K562 (cell line): ENCODE measurements around the gene PLCB4. TPM values are rescaled to one million over a fixed set of nuclear protein-coding genes. Genes with fewer than 3 reads are reported as not detected.

ENCODE experiments used
- ATAC-seq: fragments of 200-7000 bp; cut with Tn5 transposase; 3 replicates; pipeline ENCODE4 v1.9.1; 2020; ENCODE audit warnings: moderate library complexity
- BruUV-seq: library from RNA; stranded (reverse); fragments of 400-500 nt; replicated peaks from 2 replicates; lab custom pipeline; 2021; lab: Mats Ljungman, UMichigan
- CTCF ChIA-PET: fragments of 300-600 bp; formaldehyde crosslinking; extraction: SDS; loops from one replicate; lab custom pipeline; 2021; ENCODE audit warnings: low intra/inter-chr PET ratio; lab: Yijun Ruan, JAX
- POLR2A ChIA-PET: fragments of 300-600, 350-650 bp; sonication (Branson Sonifier 250); formaldehyde crosslinking; extraction: SDS; loops from one replicate; lab custom pipeline; 2021; ENCODE audit warnings: antibody characterized with exemption, inconsistent platforms; lab: Yijun Ruan, JAX
- DNase-seq, 4 experiments: peaks; one replicate each; pipeline versions ENCODE4 v3.0.0 to v3.0.0-alpha.2; 2011 to 2018; ENCODE audit warnings: low spot score in 3 of 4, mixed read lengths in 3 of 4; ENCODE audit errors: extremely low read depth in 1 of 4
- FAIRE-seq: peaks from 2 replicates; lab custom pipeline; 2011; peaks lifted over from hg19 to GRCh38; lab: Jason Lieb, UNC
- H2AFZ ChIP-seq: 2 replicates; pipeline ENCODE4 v1.6.0; 2011; ENCODE audit warnings: low read depth, low read length, control low read depth, inconsistent platforms
- H3K27ac ChIP-seq: fragments of 200-600 bp; 3 replicates; pipeline ENCODE4 v1.8.0; 2011; ENCODE audit warnings: low read depth, mild to moderate bottlenecking, control low read depth, inconsistent platforms, low read length, moderate library complexity, mixed read lengths; ENCODE audit errors: extremely low read depth
- H3K27me3 ChIP-seq, 2 experiments: fragments of 300-600 bp in 1 of 2; 2 replicates in 1 of 2; 3 replicates in 1 of 2; pipeline versions ENCODE4 v1.6.0 to v1.8.0; 2011; ENCODE audit warnings: inconsistent platforms in 2 of 2, low read length in 2 of 2, mild to moderate bottlenecking in 1 of 2, mixed read lengths in 1 of 2, moderate library complexity in 1 of 2; ENCODE audit not compliant: control insufficient read depth in 2 of 2, insufficient read depth in 2 of 2
- H3K36me3 ChIP-seq: fragments of 300-600 bp; 3 replicates; pipeline ENCODE4 v1.8.0; 2011; ENCODE audit warnings: mild to moderate bottlenecking, low read length, inconsistent platforms; ENCODE audit not compliant: control insufficient read depth, insufficient read depth
- H3K4me1 ChIP-seq, 2 experiments: fragments of 200-600 bp in 1 of 2; replicated peaks in 1 of 2; 2 replicates in 1 of 2; 3 replicates in 1 of 2; pipeline versions ENCODE4 v1.5.1 to v1.8.0; 2011; ENCODE audit warnings: inconsistent platforms in 2 of 2, low read length in 2 of 2, mild to moderate bottlenecking in 1 of 2, mixed read lengths in 1 of 2, moderate library complexity in 1 of 2; ENCODE audit not compliant: control insufficient read depth in 2 of 2, insufficient read depth in 2 of 2
- H3K4me2 ChIP-seq: 2 replicates; pipeline ENCODE4 v1.6.1; 2011; ENCODE audit warnings: low read length, control low read depth, inconsistent platforms, mixed read lengths; ENCODE audit not compliant: insufficient read depth
- H3K4me3 ChIP-seq: fragments of 200-600 bp; sonication (generic), shearing (Covaris generic); 2 replicates; pipeline ENCODE4 v1.5.1; 2016; ENCODE audit warnings: control low read depth, inconsistent platforms
- H3K79me2 ChIP-seq: fragments of 200-600 bp; 3 replicates; pipeline ENCODE4 v1.8.0; 2011; ENCODE audit warnings: low read length, inconsistent platforms; ENCODE audit not compliant: control insufficient read depth, insufficient read depth
- H3K9ac ChIP-seq, 2 experiments: 2 replicates each; pipeline versions ENCODE4 v1.6.0 to v1.6.1; 2011; ENCODE audit warnings: low read depth in 2 of 2, low read length in 2 of 2, control low read depth in 1 of 2, inconsistent platforms in 1 of 2, mild to moderate bottlenecking in 1 of 2, mixed read lengths in 1 of 2; ENCODE audit not compliant: insufficient read depth in 1 of 2
- H3K9me1 ChIP-seq: one replicate; pipeline ENCODE4 v1.6.0; 2011; ENCODE audit warnings: inconsistent platforms, mild to moderate bottlenecking, low read length, moderate library complexity; ENCODE audit not compliant: control insufficient read depth, insufficient read depth
- H3K9me3 ChIP-seq: replicated peaks from 2 replicates; pipeline ENCODE4 v1.5.1; 2011; ENCODE audit warnings: low read depth, low read length, inconsistent platforms; ENCODE audit not compliant: control insufficient read depth, insufficient read depth
- H4K20me1 ChIP-seq: replicated peaks from 2 replicates; pipeline ENCODE4 v1.6.1; 2011; ENCODE audit warnings: low read length, inconsistent platforms, mixed read lengths; ENCODE audit not compliant: control insufficient read depth, insufficient read depth
- BRF1 ChIP-seq: IDR thresholded peaks from 3 replicates; pipeline ENCODE4 v1.6.1; 2011; ENCODE audit warnings: borderline replicate concordance, mild to moderate bottlenecking; ENCODE audit not compliant: insufficient read length; ENCODE audit errors: extremely low read depth
- ERF ChIP-seq: fragments of 450-650 bp; formaldehyde crosslinking; IDR thresholded peaks from 2 replicates; pipeline ENCODE4 v1.4.0; 2020; ENCODE audit warnings: mild to moderate bottlenecking, mixed read lengths
- GATAD2B ChIP-seq: fragments of 450-650 bp; IDR thresholded peaks from 2 replicates; pipeline ENCODE4 v1.6.1; 2017; ENCODE audit warnings: mild to moderate bottlenecking, borderline replicate concordance
- HIVEP1 ChIP-seq: fragments of 250-450 bp; sonication (Bioruptor Pico); IDR thresholded peaks from 2 replicates; pipeline ENCODE4 v1.4.0; 2020; ENCODE audit warnings: mild to moderate bottlenecking
- PRMT5 ChIP-seq: sonication (generic); formaldehyde crosslinking; IDR thresholded peaks from 2 replicates; pipeline ENCODE4 v1.5.0; 2020; ENCODE audit warnings: missing genetic modification reagents
- SRSF9 ChIP-seq: fragments of 200-400 bp; formaldehyde crosslinking; IDR thresholded peaks from 2 replicates; pipeline ENCODE4 v1.6.1; 2017; ENCODE audit warnings: low read depth, low read length, borderline replicate concordance
- TBL1XR1 ChIP-seq, 2 experiments: IDR thresholded peaks; 2 replicates each; pipeline ENCODE4 v1.6.1; 2012; ENCODE audit warnings: improper control_type of control experiment in 2 of 2, low read length in 2 of 2, mild to moderate bottlenecking in 1 of 2
- ZC3H8 ChIP-seq: fragments of 450-650 bp; IDR thresholded peaks from 2 replicates; pipeline ENCODE4 v1.6.1; 2017
- ZNF561 ChIP-seq: fragments of 450-650 bp; formaldehyde crosslinking; conservative IDR thresholded peaks from 2 replicates; pipeline ENCODE4 v1.4.0; 2020; ENCODE audit warnings: mild to moderate bottlenecking, moderate library complexity
- WGBS: fragments of 100-300 bp; shearing (Covaris generic); methylation state at CpG from one replicate; pipeline ENCODE4 v1.1.6; 2016; ENCODE audit warnings: low coverage, mixed read lengths; ENCODE audit not compliant: insufficient coverage; ENCODE audit errors: missing lambda C conversion rate; 5-methylcytosine and 5-hydroxymethylcytosine counted together
- in situ Hi-C: fragments of 300-500 bp; cut with MboI; formaldehyde crosslinking; loops from 4 replicates; pipeline ENCODE4 v1.15.0; 2018; ENCODE audit warnings: inconsistent platforms, mixed read lengths
- intact Hi-C: fragments of 100-400 bp; cut with micrococcal nuclease; formaldehyde crosslinking; loops from 2 replicates; pipeline ENCODE4 v1.14.2; 2022
- polyA plus RNA-seq, 8 experiments: library from polyadenylated mRNA; depleted of rRNA in 4 of 8; stranded (reverse) in 5 of 8; unstranded in 3 of 8; fragments of >200 nt; fragmentation: Nextera tagmentation in 2 of 8; fragmentation: Illumina TruSeq in 1 of 8; extraction: Ambion mirVana in 2 of 8; extraction: Trizol in 1 of 8; gene quantifications; 2 replicates each; pipeline versions ENCODE4 v1.2.1 to v1.2.3, GENCODE V29; 2011 to 2014; ENCODE audit warnings: inconsistent platforms in 1 of 8, missing spikeins in 1 of 8
- total RNA-seq, 7 experiments: library from RNA; depleted of rRNA in 6 of 7; stranded (reverse); fragments of >200 nt in 6 of 7; fragmentation: Illumina TruSeq in 2 of 7; extraction: Trizol in 2 of 7; gene quantifications; 2 replicates each; pipeline versions ENCODE4 v1.2.1 to v1.2.3, GENCODE V29; 2011 to 2021; ENCODE audit warnings: low replicate concordance in 1 of 7
- TF ChIP-seq, protein P1 (sequence below): sonication (generic); formaldehyde crosslinking; IDR thresholded peaks from 2 replicates; pipeline ENCODE4 v1.4.0; 2020; ENCODE audit warnings: mild to moderate bottlenecking, missing genetic modification reagents
- TF ChIP-seq, protein P2 (sequence below), 3 experiments: fragments of 200-800 bp in 1 of 3; sonication (Bioruptor generic) in 1 of 3; sonication (generic) in 1 of 3; formaldehyde crosslinking in 1 of 3; IDR thresholded peaks; 2 replicates each; pipeline versions ENCODE4 v1.6.1 to v1.8.0; 2016 to 2022; ENCODE audit warnings: mild to moderate bottlenecking in 2 of 3, missing compliant biosample characterization in 2 of 3, missing genetic modification characterization in 2 of 3, missing genetic modification reagents in 1 of 3

The PLCB4 gene
- total and polyA plus RNA-seq, 9 of the 15 experiments (the other 6 are each of a cell fraction or from before 2014, with no cell fraction given): 0.20 to 2.9 (median 0.52) TPM

DNA sequence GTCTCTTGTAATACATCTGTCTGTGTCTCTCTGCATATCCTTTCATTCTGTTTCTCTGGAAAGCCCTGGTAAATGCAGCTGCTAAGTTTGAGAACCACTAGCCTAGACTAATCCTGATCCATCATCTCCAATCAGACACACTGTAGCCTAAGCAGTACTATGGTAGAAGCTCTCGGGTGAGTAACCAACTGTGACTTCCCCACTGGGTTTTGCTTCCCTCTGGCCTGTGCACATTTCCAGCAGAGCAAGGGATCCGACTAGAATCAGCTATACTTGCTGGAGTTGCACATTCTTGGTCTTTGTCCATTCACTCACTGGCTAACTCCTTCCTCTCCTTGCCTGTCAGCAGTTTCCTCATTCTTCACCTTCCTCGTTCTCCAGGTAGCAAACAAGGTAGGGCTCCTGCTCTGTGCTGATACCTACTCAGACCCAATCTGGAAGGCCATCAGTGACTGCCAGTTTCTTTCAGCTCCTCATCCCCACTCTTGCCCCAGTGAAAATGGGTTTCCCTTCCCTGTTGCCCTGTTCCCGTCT lies 184.2 kb downstream of the PLCB4 start:
- no TSS peak for BruUV-seq
- Histone ChIP-seq H3K27me3 (no peaks in the 10 kb centered on the region), H3K9me1 (no peaks in the 10 kb centered on the region), H4K20me1 (no peaks in the 10 kb centered on the region), H2AFZ (no peak overlapping the region), H3K79me2 (no peaks in the 10 kb centered on the region), H3K4me2 (no peak overlapping the region), H3K9me3 (no peaks in the 10 kb centered on the region), H3K27ac (no peak overlapping the region), H3K36me3 (no peaks in the 10 kb centered on the region), H3K4me1 (no peaks in the 10 kb centered on the region), H3K4me3 (no peak overlapping the region), H3K9ac (no peak overlapping the region)
- intact Hi-C loops (no loop called here), in situ Hi-C loops (no loop called here)
- CTCF ChIA-PET: no interaction called here
- ATAC-seq: no peak
- FAIRE-seq: no peak
- WGBS: 0% methylated on average over 4 of the region's 4 CpGs
- POLR2A ChIA-PET: interaction anchor here (0.7 kb wide), 1 partner anchor 78 kb away, joined by 4 read pairs; no protein-coding TSS in a partner anchor
- DNase-seq: no peak
- TF ChIP-seq BRF1 (no peak), PRMT5 (CRISPR knock-in tag) (no peak), TBL1XR1 (IDR thresholded peaks at IDR 0.05; ENCODE audit: low read length in 2 of 2) (no peak), GATAD2B (no peak), HIVEP1 (no peak), ZNF561 (CRISPR knock-in tag) (no peak), SRSF9 (no peak), ZC3H8 (no peak), ERF (CRISPR knock-in tag) (no peak)
- TF ChIP-seq, protein P1, sequence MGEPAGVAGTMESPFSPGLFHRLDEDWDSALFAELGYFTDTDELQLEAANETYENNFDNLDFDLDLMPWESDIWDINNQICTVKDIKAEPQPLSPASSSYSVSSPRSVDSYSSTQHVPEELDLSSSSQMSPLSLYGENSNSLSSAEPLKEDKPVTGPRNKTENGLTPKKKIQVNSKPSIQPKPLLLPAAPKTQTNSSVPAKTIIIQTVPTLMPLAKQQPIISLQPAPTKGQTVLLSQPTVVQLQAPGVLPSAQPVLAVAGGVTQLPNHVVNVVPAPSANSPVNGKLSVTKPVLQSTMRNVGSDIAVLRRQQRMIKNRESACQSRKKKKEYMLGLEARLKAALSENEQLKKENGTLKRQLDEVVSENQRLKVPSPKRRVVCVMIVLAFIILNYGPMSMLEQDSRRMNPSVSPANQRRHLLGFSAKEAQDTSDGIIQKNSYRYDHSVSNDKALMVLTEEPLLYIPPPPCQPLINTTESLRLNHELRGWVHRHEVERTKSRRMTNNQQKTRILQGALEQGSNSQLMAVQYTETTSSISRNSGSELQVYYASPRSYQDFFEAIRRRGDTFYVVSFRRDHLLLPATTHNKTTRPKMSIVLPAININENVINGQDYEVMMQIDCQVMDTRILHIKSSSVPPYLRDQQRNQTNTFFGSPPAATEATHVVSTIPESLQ (CRISPR knock-in tag): no peak
- TF ChIP-seq, protein P2, sequence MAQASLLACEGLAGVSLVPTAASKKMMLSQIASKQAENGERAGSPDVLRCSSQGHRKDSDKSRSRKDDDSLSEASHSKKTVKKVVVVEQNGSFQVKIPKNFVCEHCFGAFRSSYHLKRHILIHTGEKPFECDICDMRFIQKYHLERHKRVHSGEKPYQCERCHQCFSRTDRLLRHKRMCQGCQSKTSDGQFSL (CRISPR knock-in tag; IDR thresholded peaks at IDR 0.05): no peak
- TF ChIP-seq, protein P2 (tag; IDR thresholded peaks at IDR 0.05): no peak
